NCI-H748 treated with DMSO at 0.1 percent for 48 hours (cell line): ENCODE data around the gene MAP3K12.
"Not testable (repeated sequence)": the region's sequence is repeated elsewhere in the genome, so short reads cannot be mapped to it uniquely, and the experiment has no call there.

Experiments used
- DNase-seq: peaks from one replicate; lab custom pipeline; 2025; lab: John Stamatoyannopoulos, UW

Gene MAP3K12

GRCh38 chr12:53441040-53441833 is 58.0 kb downstream of the MAP3K12 start, which contains the start of gene PRR13:
TSS of gene PRR13 (plus strand) at chr12:53441734. CDS start at chr12:53442715, 981 bp downstream.
- peak; percentile 99 for DNase-seq

GRCh38 chr12:53439582-53439981 is 59.7 kb downstream of the MAP3K12 start:
- DNase-seq = not testable (repeated sequence)

DNA sequence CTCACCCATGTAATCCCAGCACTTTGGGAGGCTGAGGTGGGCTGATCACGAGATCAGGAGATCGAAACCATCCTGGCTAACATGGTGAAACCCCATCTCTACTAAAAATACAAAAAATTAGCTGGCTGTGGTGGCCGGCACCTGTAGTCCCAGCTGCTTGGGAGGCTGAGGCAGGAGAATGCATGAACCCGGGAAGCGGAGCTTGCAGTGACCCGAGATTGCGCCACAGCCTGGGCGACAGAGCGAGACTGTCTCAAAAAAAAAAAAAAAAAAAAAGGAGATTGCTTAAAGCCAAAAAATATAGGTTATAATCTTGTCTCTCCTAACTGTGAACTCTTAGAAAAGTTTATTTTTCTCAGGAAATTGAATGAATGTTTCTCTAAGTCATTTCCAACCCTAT is 63.9 kb downstream of the MAP3K12 start:
- DNase-seq = not testable (repeated sequence)

- DNase-seq = no peak
Observed at GRCh38 chr12:53431187-53431586, 68.1 kb downstream of the MAP3K12 start.

DNA sequence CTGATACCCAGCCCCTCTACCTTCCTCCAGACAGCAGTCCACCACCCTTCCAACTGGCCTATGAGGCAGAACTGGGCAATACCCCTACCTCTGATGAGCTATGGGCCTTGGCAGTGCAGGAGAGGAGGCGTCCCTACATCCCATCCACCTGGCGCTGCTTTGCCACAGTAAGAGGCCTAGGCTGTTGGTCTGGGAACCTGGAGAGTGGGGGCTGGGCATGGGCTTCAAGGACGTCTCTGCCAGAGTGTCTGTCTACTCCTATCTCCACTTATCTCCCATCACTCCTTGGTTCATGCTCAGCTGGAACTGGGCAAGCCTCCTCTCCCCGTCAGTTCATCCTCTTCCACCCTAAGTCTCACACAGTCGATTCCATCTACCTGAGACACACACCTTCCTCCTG is 69.1 kb downstream of the MAP3K12 start:
- DNase-seq = no peak
